Measurements from ENCODE around the gene SCARB2. TPM values are rescaled to one million over a fixed set of nuclear protein-coding genes. Genes with fewer than 3 reads are reported as not detected.

Gene SCARB2
- total and polyA plus RNA-seq, 2 donors (not counting 3 experiments of a cell fraction or from before 2014, with no cell fraction given) = 75.2 to 116 TPM

GRCh38 chr4:76238701-76239100 lies 25.1 kb upstream of the SCARB2 start:
- Histone ChIP-seq H3K27me3 (ENCODE audit: control insufficient read depth in 2 of 2, insufficient read depth in 2 of 2, low read length in 2 of 2) (peaks cover 22 to 36% of the 10 kb centered on the region in 2 experiments), H3K4me3 (replicated peaks in 1 of 3; ENCODE audit: insufficient read depth in 1 of 3, low read depth in 1 of 3, low read length in 3 of 3) (no peak overlapping the region), H3K9me1 (replicated peaks; ENCODE audit: control insufficient read depth, extremely low read depth, insufficient read depth, low read length) (no peaks in the 10 kb centered on the region), H3K4me2 (ENCODE audit: insufficient read depth, low read length) (no peak overlapping the region), H3K36me3 (ENCODE audit: control insufficient read depth in 2 of 2, extremely low read depth in 1 of 2, insufficient read depth in 2 of 2, low read length in 2 of 2) (no peaks in the 10 kb centered on the region), H3K27ac (ENCODE audit: insufficient read depth, low read depth, low read length) (no peak overlapping the region), H3K4me1 (ENCODE audit: control insufficient read depth, extremely low read depth, insufficient read depth, low read length) (no peaks in the 10 kb centered on the region), H3K79me2 (ENCODE audit: control insufficient read depth, insufficient read depth, low read length) (no peaks in the 10 kb centered on the region), H3K9ac (replicated peaks; ENCODE audit: extremely low read depth, insufficient read depth, low read length) (no peak overlapping the region), H2AFZ (ENCODE audit: low read depth, low read length) (no peak overlapping the region), H3K9me3 (replicated peaks; ENCODE audit: control insufficient read depth, insufficient read depth, low read length) (no peaks in the 10 kb centered on the region), H4K20me1 (replicated peaks; ENCODE audit: control insufficient read depth, extremely low read depth, insufficient read depth, low read length) (no peaks in the 10 kb centered on the region)
- no TSS peak for BruUV-seq (replicated peaks)
- DNase-seq (ENCODE audit: low read depth, low spot score) = no peak
- no peak for FAIRE-seq
- TF ChIP-seq FOS (IDR thresholded peaks at IDR 0.05; ENCODE audit: borderline replicate concordance, insufficient read depth, low read length) (no peak), MAX (IDR thresholded peaks at IDR 0.05; ENCODE audit: insufficient read depth, insufficient read length) (no peak), EZH2 (IDR thresholded peaks at IDR 0.05; ENCODE audit: borderline replicate concordance, low read depth, low read length, severe bottlenecking) (no peak)
- dilution Hi-C loops (cut with MboI; ENCODE audit: extremely low pct_ligation_motif_present, low sequenced_read_pairs) = no loop called here
- POLR2A ChIA-PET = no interaction called here
- CTCF ChIA-PET = no interaction called here
- intact Hi-C loops (cut with micrococcal nuclease) = no loop called here

- H3K27ac ChIP-seq (ENCODE audit: insufficient read depth, low read depth, low read length) = no peak overlapping the region
- ChIA-PET CTCF (no interaction called here), POLR2A (no interaction called here)
- no peak overlapping the region for H2AFZ ChIP-seq (ENCODE audit: low read depth, low read length)
- TF ChIP-seq MAX (IDR thresholded peaks at IDR 0.05; ENCODE audit: insufficient read depth, insufficient read length) (no peak), MYC (IDR thresholded peaks at IDR 0.05; ENCODE audit: low read depth, low read length) (no peak), POLR2AphosphoS5 (IDR thresholded peaks at IDR 0.05; ENCODE audit: insufficient read depth, low read depth, low read length) (no peak), JUN (IDR thresholded peaks at IDR 0.05; ENCODE audit: borderline replicate concordance, insufficient read depth, insufficient read length, low read depth) (no peak), POLR2A (IDR thresholded peaks at IDR 0.05; ENCODE audit: low read depth, low read length) (no peak), CTCF (IDR thresholded peaks at IDR 0.05; ENCODE audit: extremely low read depth in 1 of 2, insufficient read depth in 1 of 2, low read depth in 1 of 2, low read length in 2 of 2) (no peak), EZH2 (IDR thresholded peaks at IDR 0.05; ENCODE audit: borderline replicate concordance, low read depth, low read length, severe bottlenecking) (no peak), GATA2 (IDR thresholded peaks at IDR 0.05; ENCODE audit: insufficient read depth, insufficient read length, low read depth, low read length) (no peak), FOS (IDR thresholded peaks at IDR 0.05; ENCODE audit: borderline replicate concordance, insufficient read depth, low read length) (no peak)
- H3K9ac ChIP-seq (replicated peaks; ENCODE audit: extremely low read depth, insufficient read depth, low read length) = no peak overlapping the region
- dilution Hi-C loops (cut with MboI; ENCODE audit: extremely low pct_ligation_motif_present, low sequenced_read_pairs) = no loop called here
- no TSS peak for BruUV-seq (replicated peaks)
- H3K9me3 ChIP-seq (replicated peaks; ENCODE audit: control insufficient read depth, insufficient read depth, low read length) = no peaks in the 10 kb centered on the region
- FAIRE-seq (no peak), DNase-seq (ENCODE audit: low read depth, low spot score) (no peak)
- H3K4me1 ChIP-seq (ENCODE audit: control insufficient read depth, extremely low read depth, insufficient read depth, low read length) = no peaks in the 10 kb centered on the region
- intact Hi-C loops (cut with micrococcal nuclease) = no loop called here
- H3K4me2 ChIP-seq (ENCODE audit: insufficient read depth, low read length) = no peak overlapping the region
- no peak overlapping the region for H3K4me3 ChIP-seq (replicated peaks in 1 of 3; ENCODE audit: insufficient read depth in 1 of 3, low read depth in 1 of 3, low read length in 3 of 3)
- no peaks in the 10 kb centered on the region for H3K9me1 ChIP-seq (replicated peaks; ENCODE audit: control insufficient read depth, extremely low read depth, insufficient read depth, low read length)
- no peaks in the 10 kb centered on the region for H4K20me1 ChIP-seq (replicated peaks; ENCODE audit: control insufficient read depth, extremely low read depth, insufficient read depth, low read length)
- H3K79me2 ChIP-seq (ENCODE audit: control insufficient read depth, insufficient read depth, low read length) = no peaks in the 10 kb centered on the region
- H3K27me3 ChIP-seq (ENCODE audit: control insufficient read depth in 2 of 2, insufficient read depth in 2 of 2, low read length in 2 of 2) = peaks cover 22 to 35% of the 10 kb centered on the region in 2 experiments
- no peaks in the 10 kb centered on the region for H3K36me3 ChIP-seq (ENCODE audit: control insufficient read depth in 2 of 2, extremely low read depth in 1 of 2, insufficient read depth in 2 of 2, low read length in 2 of 2)
Observed at GRCh38 chr4:76238236-76238635, 24.6 kb upstream of the SCARB2 start.
